ENCODE data around the gene L3HYPDH.
"Not testable (repeated sequence)": the region's sequence is repeated elsewhere in the genome, so short reads cannot be mapped to it uniquely, and the experiment has no call there.

Gene L3HYPDH

GRCh38 chr14:59475709-59476108, 8.5 kb downstream of the L3HYPDH start:
- DNase-seq = no peak

- no peak for DNase-seq
Observed at GRCh38 chr14:59474172-59474571, 10.0 kb downstream of the L3HYPDH start.

- DNase-seq = no peak
Observed at GRCh38 chr14:59465316-59466135, 18.7 kb downstream of the L3HYPDH start, which contains the start of gene GPR135. GPR135 (minus strand) TSS chr14:59465380; CDS start chr14:59465226, 154 bp downstream.

GRCh38 chr14:59464486-59465315, 19.5 kb downstream of the L3HYPDH start:
- DNase-seq = peak; percentile 31

DNA sequence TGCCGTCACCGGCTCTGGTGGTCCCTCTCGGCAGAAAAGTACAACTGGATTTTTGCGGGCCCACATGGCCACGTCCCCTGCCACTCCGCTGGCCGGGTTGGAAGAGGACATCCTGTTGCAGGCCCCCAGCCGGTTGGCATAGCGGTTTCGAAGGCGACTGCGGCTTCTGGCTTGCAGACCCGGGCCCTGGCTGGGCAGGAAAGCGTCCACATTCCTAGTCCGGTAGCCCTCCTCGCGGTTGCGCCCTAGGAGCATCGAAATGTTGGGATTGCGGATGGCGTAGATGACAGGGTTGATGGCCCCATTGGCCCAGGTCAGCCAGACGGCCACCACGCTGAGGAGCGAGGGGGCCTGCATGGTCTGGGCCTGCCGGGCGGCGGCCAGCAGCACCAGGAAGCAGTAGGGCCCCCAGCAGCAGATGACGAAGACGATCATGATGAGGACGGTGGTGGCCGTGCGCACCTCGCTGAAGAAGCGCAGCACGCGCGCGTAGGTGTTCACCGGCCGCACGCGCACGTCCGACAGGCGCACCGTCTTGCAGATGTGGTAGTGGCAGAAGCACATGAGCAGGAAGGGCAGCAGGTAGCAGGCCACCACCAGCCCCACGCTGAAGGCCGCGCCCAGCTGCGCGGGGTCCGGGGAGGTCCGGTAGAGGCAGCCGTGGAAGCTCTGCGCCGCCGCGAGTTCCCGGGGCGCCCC, 20.3 kb downstream of the L3HYPDH start:
- peak; percentile 31 for DNase-seq

GRCh38 chr14:59461891-59462290, 22.3 kb downstream of the L3HYPDH start:
- DNase-seq = no peak

DNA sequence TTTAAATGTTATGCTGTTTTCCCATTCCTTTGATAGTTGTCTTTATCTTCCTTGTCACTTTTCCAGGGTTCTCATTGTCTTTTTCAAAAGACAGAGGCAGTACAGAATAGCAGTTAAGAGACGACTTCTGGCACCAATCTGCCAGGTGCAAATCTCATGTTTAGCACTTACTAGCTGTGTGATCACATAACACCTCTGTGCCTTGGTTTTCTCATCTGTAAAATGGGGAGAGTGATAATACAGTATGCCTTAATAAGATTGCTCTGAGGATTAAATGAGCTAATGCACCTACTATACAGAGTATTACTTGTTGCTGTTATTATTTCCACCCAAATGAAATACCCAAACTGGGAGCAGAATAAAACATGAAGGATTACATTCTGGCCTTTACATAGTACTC, 23.8 kb downstream of the L3HYPDH start:
- no peak for DNase-seq

GRCh38 chr14:59458486-59458885, 25.7 kb downstream of the L3HYPDH start:
- DNase-seq = no peak

- no peak for DNase-seq
Observed at GRCh38 chr14:59455411-59455810, 28.8 kb downstream of the L3HYPDH start.

DNA sequence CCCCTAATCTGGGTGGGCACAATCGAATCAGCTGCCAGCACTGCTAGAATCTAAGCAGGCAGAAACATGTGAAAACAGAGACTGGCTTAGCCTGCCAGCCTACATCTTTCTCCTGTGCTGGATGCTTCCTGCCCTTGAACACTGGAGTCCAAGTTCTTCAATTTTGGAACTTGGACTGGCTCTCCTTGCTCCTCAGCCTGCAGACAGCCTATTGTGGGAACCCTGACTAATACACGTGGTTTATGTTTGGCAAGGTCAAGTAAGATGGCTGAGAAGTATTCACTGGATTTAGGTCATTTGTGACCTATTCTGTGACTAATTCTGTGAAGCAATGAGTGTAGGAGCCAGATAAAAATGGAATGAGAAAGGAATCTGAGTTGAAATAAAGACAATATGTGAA, 30.1 kb downstream of the L3HYPDH start:
- DNase-seq = no peak

GRCh38 chr14:59451849-59452248, 32.4 kb downstream of the L3HYPDH start:
- no peak for DNase-seq

- no peak for DNase-seq
Observed at GRCh38 chr14:59450716-59451115, 33.5 kb downstream of the L3HYPDH start.

DNA sequence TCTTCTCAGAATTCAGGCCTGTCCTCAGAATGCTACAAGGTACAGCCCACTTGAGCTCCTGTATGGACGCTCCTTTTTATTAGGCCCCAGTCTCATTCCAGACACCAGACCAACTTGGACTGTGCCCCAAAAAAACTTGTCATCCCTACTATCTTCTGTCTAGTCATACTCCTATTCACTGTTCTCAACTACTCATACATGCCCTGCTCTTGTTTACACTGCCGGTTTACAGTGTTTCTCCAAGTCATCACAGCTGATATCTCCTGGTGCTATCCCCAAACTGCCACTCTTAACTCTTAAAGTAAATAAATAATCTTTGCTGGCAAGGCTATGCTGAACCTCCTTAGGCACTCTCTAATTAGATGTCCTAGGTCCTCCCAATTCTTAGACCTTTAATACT, 35.5 kb downstream of the L3HYPDH start:
- not testable (repeated sequence) for DNase-seq

- no peak for DNase-seq
Observed at GRCh38 chr14:59439256-59439965, 44.8 kb downstream of the L3HYPDH start.

- no peak for DNase-seq
Observed at GRCh38 chr14:59438195-59438647, 46.0 kb downstream of the L3HYPDH start.

GRCh38 chr14:59435987-59436386, 48.2 kb downstream of the L3HYPDH start:
- DNase-seq = no peak

DNA sequence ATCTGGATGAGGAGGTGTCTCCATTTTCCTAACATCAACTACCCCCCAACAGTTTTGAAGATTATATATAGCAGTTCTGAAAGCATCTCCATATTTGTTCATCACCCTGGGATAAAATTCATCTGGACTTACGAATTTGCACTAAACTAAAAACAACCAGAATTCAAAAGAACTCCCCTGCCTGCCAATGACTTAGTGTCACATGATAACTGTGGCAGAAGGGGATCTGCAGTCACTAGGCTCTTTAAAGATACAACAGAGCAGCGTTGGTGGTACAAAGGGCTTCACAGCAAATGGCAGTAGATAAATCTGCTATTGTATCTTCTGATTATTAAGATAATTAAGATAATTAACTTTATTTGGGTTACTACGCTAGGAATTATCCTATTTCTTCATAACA, 49.1 kb downstream of the L3HYPDH start:
- no peak for DNase-seq

DNA sequence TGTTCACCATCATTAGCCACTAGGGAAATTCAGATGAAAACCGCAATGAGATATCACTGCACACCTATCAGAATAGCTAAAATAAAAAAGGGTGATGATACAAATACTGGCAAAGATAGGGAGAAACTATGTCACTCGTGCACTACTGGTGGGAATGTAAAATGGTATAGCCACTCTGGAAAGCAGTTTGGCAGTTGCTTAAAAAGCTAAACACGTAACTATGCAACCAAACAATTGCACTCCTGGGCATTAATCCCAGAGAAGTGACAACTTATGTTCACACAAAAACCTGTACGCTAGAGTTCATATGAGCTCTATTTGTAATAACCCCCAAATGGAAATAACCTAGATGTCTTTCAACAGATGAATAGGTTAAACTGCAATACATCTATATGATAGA, 54.4 kb downstream of the L3HYPDH start:
- no peak for DNase-seq

GRCh38 chr14:59428581-59429012, 55.6 kb downstream of the L3HYPDH start:
- no peak for DNase-seq

- no peak for DNase-seq
Observed at GRCh38 chr14:59427653-59428580, 56.3 kb downstream of the L3HYPDH start.

- DNase-seq = no peak
Observed at GRCh38 chr14:59425322-59425935, 58.8 kb downstream of the L3HYPDH start.
